Middle frontal gyrus (tissue), 1 donor: ENCODE measurements around the gene MAGEF1.

Experiments used
- DNase-seq: peaks from one replicate; pipeline ENCODE4 v3.0.0-alpha.2; 2015; ENCODE audit warnings: low spot score; ENCODE audit errors: extremely low spot score

The MAGEF1 gene

GRCh38 chr3:184725176-184725719, 13.4 kb upstream of the MAGEF1 start:
- DNase-seq: no peak

DNA sequence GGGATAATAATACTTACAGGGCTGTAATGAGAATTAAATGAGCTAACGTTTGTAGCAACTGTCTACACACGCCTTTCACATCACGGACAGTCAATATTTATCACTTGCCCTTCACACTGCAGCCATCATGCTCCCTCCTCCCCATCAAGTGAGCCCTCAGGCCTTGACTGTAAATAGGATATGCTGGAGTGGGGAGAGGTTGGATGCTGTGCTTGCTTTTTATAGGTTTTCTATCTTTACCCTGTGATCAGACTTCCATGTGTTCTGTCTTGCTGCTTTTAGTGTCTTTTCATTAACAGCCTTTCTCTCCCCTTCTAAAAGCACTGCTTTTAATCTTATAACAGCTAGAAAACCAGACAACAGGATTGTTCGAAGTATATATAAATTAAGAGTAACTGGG, 12.8 kb upstream of the MAGEF1 start:
- DNase-seq: no peak

DNA sequence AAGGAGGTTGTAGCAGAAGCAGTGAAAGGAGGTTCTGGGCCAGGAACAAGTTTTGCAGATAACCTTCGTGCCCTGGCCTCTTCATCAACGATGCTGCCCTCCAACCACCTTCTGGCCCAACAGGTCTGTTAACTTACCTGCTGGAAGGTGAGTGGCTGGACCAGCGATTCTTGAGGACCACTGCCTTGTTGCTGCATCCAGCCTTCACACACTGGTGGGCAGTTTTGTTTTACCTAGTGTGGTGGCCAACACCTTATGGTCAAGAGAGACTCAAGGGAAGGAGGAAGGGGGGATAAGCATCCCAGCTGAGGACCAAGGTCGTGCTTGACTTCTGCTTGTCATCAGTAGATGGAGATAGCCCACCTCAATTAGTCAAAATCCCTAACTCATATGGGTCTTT, 7.8 kb upstream of the MAGEF1 start:
- no peak for DNase-seq

DNA sequence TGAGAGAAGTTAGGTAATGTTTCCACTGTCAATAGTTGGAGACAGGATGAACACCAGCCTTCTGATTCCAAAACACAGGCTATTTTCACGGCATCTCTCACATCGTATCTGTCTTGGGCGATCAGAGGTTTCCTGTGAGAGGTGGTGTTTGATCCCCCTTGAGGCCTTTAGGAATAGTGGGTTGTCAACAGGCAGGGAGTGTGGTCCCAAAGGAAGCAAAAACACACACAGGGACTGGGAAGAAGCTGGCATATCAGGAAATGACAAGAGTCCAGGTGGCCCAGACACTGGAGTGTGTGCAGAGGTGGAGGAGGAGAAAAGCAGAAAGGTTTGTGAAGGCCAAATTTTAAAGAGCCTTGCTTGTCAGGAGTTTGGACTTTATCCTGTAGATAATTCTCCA, 6.6 kb upstream of the MAGEF1 start:
- no peak for DNase-seq

GRCh38 chr3:184717399-184717983, 5.6 kb upstream of the MAGEF1 start:
- no peak for DNase-seq

- no peak for DNase-seq
These were observed 4.9 kb upstream of the MAGEF1 start for GRCh38 chr3:184716622-184717398.

GRCh38 chr3:184715943-184716621, 4.2 kb upstream of the MAGEF1 start:
- DNase-seq: no peak

DNA sequence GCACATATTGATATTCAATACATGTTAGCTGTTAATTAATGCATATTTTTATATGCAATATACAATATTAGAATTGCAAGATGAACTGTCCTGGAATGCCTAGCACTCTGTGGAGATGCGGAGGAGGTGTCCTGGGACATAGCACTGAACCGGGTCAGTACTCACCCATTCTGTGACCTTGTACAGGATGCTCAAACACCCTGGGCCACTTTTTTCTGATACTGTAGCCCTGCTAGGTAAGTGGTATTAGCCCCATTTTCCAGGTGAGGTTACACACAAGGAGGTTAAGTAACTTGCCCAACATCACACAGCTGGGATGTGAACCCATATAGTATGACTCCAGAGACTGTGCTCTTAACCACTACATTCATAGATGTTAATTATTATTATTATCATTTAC, 1.7 kb upstream of the MAGEF1 start:
- no peak for DNase-seq

GRCh38 chr3:184713040-184713355, 1.1 kb upstream of the MAGEF1 start:
- DNase-seq: no peak

DNA sequence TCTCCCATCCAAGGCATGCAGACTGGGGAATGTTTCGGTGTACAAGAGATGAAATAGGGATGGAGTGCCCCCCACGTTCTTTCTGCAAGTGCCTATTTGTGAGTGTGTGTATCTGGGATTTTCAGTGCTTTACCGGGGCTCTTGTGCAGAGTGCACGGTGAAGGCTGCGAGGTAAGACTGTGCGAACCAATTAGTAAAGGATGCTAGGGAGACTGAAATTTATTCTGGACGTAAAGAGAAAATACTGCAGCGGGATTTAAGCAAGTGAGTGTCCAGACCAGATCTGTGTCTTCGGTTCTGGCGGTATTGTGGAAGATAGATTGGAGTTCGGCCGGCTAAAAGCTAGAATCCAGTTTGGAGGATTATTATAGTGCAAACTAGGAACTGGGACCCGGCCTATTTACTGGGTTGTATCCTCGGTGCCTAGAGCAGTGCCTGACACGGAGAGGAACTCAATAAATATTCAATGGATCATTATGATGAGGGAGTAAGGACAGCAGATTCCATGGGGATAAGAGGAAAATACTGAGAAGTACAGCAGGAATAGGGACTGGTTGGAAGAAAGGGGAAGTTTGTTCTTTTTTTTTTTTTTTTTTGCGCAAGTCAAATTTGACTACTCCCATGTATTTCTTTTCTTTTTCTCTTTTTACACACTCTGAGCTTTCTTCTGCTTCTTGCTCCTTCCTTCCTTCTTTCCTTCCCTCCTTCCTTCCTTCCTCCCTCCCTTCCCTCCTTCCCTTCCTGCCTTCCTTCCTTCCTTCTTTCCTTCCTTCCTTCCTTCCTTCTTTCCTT, 580 bp upstream of the MAGEF1 start:
- no peak for DNase-seq

DNA sequence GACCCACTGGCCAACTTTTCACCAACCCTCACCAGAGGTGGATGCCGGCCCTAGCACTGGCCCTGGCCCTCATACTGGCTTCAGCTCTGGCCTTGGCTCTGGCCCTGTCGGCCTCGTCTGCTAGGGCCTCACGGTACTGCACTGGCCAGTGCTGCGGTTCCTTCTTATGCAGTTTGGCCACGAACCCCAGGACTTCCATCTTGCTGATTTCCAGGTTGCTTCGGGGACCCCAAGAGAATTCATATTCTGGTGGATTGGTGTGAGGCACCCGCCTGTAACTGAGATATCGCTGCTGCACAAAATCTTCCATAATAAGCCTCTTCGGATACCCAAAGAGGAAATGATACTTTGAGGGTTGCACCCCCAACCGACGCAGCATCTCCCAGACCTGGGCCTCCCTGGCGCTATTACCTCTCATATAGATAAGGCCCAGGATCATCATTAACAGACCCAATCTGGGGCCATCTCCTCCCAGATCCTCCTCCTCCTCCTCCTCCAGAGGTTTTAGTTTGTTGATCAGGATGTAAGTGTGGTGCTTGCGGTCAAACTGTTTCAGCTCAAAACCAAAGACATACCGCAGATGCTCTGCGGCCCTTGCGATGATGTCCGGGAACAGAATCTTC, 883 bp downstream of the MAGEF1 start:
- DNase-seq: no peak

- no peak for DNase-seq
These were observed 8.2 kb downstream of the MAGEF1 start for GRCh38 chr3:184703657-184704056.

GRCh38 chr3:184700759-184701158, 11.1 kb downstream of the MAGEF1 start:
- DNase-seq: no peak

DNA sequence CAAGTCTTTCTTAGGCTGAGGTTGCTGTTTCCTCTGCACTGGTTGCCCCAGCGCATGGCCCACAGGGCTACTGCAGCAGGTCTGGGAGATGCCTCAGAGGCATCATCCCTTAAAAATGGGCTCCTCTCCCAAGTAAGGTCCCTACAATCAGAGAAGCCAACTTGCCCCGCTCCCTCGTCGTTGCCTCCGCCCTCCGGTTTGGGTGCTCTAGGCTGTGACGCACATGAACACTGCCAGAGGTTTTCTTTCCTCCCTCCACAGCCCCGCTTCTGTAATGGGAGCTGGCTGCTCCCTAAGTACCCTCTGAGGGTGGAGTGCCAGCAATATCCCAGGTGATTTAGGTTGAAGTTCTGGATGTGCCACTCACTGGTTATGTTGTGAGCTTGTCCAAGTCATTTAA, 14.0 kb downstream of the MAGEF1 start:
- DNase-seq: no peak

DNA sequence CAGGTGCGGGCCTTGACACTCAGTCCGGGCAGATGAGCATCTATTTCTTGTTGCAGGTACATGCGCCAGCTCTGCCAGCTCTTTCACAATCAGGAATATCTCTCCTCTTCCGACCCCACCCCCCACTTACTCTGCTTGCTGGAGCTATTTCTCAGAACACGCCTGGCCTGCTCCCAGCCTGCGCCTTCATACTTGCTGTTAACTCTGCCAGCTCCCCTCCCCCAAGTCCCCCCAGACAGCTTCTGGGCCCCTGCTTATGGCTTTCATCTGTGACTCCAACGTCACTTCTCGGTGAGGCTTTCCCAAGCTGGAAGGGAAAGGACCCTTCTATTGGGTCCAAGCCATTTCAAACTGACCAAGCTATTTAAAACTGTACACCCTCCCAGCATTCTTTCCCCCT, 15.2 kb downstream of the MAGEF1 start:
- DNase-seq: no peak

GRCh38 chr3:184694716-184695115, 17.1 kb downstream of the MAGEF1 start:
- DNase-seq: no peak

GRCh38 chr3:184694133-184694665, 17.7 kb downstream of the MAGEF1 start:
- DNase-seq: no peak

GRCh38 chr3:184693011-184693975, 18.6 kb downstream of the MAGEF1 start:
- no peak for DNase-seq

GRCh38 chr3:184691397-184692231, 20.2 kb downstream of the MAGEF1 start:
- no peak for DNase-seq
